ENCODE results near the gene ARRB2.
A peak's percentile ranks its signal among the peaks of the same experiment; 100 is the strongest.
"Not testable (repeated sequence)": the region's sequence is repeated elsewhere in the genome, so short reads cannot be mapped to it uniquely, and the experiment has no call there.

Gene ARRB2

GRCh38 chr17:4696437-4696805 is 14.0 kb upstream of the ARRB2 start:
- H3K9me3 ChIP-seq (ENCODE audit: low read length) = no peaks in the 10 kb centered on the region
- H3K79me2 ChIP-seq (ENCODE audit: insufficient read depth, low read length) = peaks cover 50% of the 10 kb centered on the region
- no peaks in the 10 kb centered on the region for H3K9me2 ChIP-seq (ENCODE audit: low read depth, low read length)
- no peak overlapping the region; the same call in 1 of the 2 replicates for H3K9ac ChIP-seq (ENCODE audit: low read length)
- no peak overlapping the region for H2AFZ ChIP-seq (ENCODE audit: low read length)
- H3K4me3 ChIP-seq (ENCODE audit: low read depth, low read length, poor library complexity, severe bottlenecking) = peak overlapping the region; percentile 15
- peak overlapping the region; percentile 47 for H3K4me2 ChIP-seq (ENCODE audit: low read length)
- H3K27ac ChIP-seq (ENCODE audit: low read depth, low read length, poor library complexity, severe bottlenecking) = peak overlapping the region; percentile 41
- TF ChIP-seq EZH2 (IDR thresholded peaks at IDR 0.05; ENCODE audit: borderline replicate concordance, low read length) = no peak
- no peak for TF ChIP-seq CTCF (IDR thresholded peaks at IDR 0.05; ENCODE audit: low read length)
- peaks cover 22% of the 10 kb centered on the region for H3K4me1 ChIP-seq (ENCODE audit: insufficient read depth, low read length, severe bottlenecking)
- no peaks in the 10 kb centered on the region for H3K27me3 ChIP-seq (ENCODE audit: insufficient read depth, low read length)
- no peaks in the 10 kb centered on the region for H4K20me1 ChIP-seq (ENCODE audit: insufficient read depth, low read length)
- no peaks in the 10 kb centered on the region for H3F3A ChIP-seq (ENCODE audit: insufficient read depth, low read length)
- H3K36me3 ChIP-seq (ENCODE audit: insufficient read depth, low read length) = peaks cover 32% of the 10 kb centered on the region

- H3K27me3 ChIP-seq (ENCODE audit: insufficient read depth, low read length); H3K4me2 ChIP-seq (ENCODE audit: low read length); H3K4me3 ChIP-seq (ENCODE audit: low read depth, low read length, poor library complexity, severe bottlenecking); H3K9me2 ChIP-seq (ENCODE audit: low read depth, low read length); H4K20me1 ChIP-seq (ENCODE audit: insufficient read depth, low read length); H3F3A ChIP-seq (ENCODE audit: insufficient read depth, low read length); H3K9me3 ChIP-seq (ENCODE audit: low read length); H3K27ac ChIP-seq (ENCODE audit: low read depth, low read length, poor library complexity, severe bottlenecking); H3K9ac ChIP-seq (ENCODE audit: low read length); H2AFZ ChIP-seq (ENCODE audit: low read length): not testable (repeated sequence)
- Histone ChIP-seq H3K4me1 (ENCODE audit: insufficient read depth, low read length, severe bottlenecking) (peaks cover 42% of the 10 kb centered on the region), H3K79me2 (ENCODE audit: insufficient read depth, low read length) (peaks cover 53% of the 10 kb centered on the region), H3K36me3 (ENCODE audit: insufficient read depth, low read length) (peaks cover 20% of the 10 kb centered on the region)
These were observed 10.9 kb upstream of the ARRB2 start for GRCh38 chr17:4699401-4700056.

- Histone ChIP-seq H3K4me2 (ENCODE audit: low read length) (peak overlapping the region; percentile 17; the same call in 1 of the 2 replicates), H3K27ac (ENCODE audit: low read depth, low read length, poor library complexity, severe bottlenecking) (no peak overlapping the region), H3K27me3 (ENCODE audit: insufficient read depth, low read length) (no peaks in the 10 kb centered on the region), H2AFZ (ENCODE audit: low read length) (no peak overlapping the region), H3K4me1 (ENCODE audit: insufficient read depth, low read length, severe bottlenecking) (peaks cover 49% of the 10 kb centered on the region), H3K9me3 (ENCODE audit: low read length) (no peaks in the 10 kb centered on the region), H3K36me3 (ENCODE audit: insufficient read depth, low read length) (peaks cover 16% of the 10 kb centered on the region; the same call in 1 of the 2 replicates), H3K9ac (ENCODE audit: low read length) (no peak overlapping the region), H3K9me2 (ENCODE audit: low read depth, low read length) (no peaks in the 10 kb centered on the region), H4K20me1 (ENCODE audit: insufficient read depth, low read length) (no peaks in the 10 kb centered on the region), H3F3A (ENCODE audit: insufficient read depth, low read length) (no peaks in the 10 kb centered on the region), H3K4me3 (ENCODE audit: low read depth, low read length, poor library complexity, severe bottlenecking) (no peak overlapping the region), H3K79me2 (ENCODE audit: insufficient read depth, low read length) (peaks cover 41% of the 10 kb centered on the region)
- TF ChIP-seq CTCF (IDR thresholded peaks at IDR 0.05; ENCODE audit: low read length) = no peak
- TF ChIP-seq EZH2 (IDR thresholded peaks at IDR 0.05; ENCODE audit: borderline replicate concordance, low read length) = no peak
These were observed 9.3 kb upstream of the ARRB2 start for GRCh38 chr17:4701116-4701515.

GRCh38 chr17:4703330-4703691 is 7.1 kb upstream of the ARRB2 start:
- Histone ChIP-seq H3K4me2 (ENCODE audit: low read length) (peak overlapping the region; percentile 100), H3K4me1 (ENCODE audit: insufficient read depth, low read length, severe bottlenecking) (peaks cover 33% of the 10 kb centered on the region), H3K9me3 (ENCODE audit: low read length) (no peaks in the 10 kb centered on the region), H2AFZ (ENCODE audit: low read length) (no peak overlapping the region), H3K79me2 (ENCODE audit: insufficient read depth, low read length) (peaks cover 36% of the 10 kb centered on the region), H3K36me3 (ENCODE audit: insufficient read depth, low read length) (peaks cover 5% of the 10 kb centered on the region; the same call in 1 of the 2 replicates), H3K27ac (ENCODE audit: low read depth, low read length, poor library complexity, severe bottlenecking) (peak overlapping the region; percentile 51), H4K20me1 (ENCODE audit: insufficient read depth, low read length) (no peaks in the 10 kb centered on the region), H3F3A (ENCODE audit: insufficient read depth, low read length) (no peaks in the 10 kb centered on the region), H3K4me3 (ENCODE audit: low read depth, low read length, poor library complexity, severe bottlenecking) (peak overlapping the region; percentile 96), H3K9ac (ENCODE audit: low read length) (peak overlapping the region; percentile 90), H3K27me3 (ENCODE audit: insufficient read depth, low read length) (no peaks in the 10 kb centered on the region), H3K9me2 (ENCODE audit: low read depth, low read length) (no peaks in the 10 kb centered on the region)
- no peak for TF ChIP-seq CTCF (IDR thresholded peaks at IDR 0.05; ENCODE audit: low read length)
- TF ChIP-seq EZH2 (IDR thresholded peaks at IDR 0.05; ENCODE audit: borderline replicate concordance, low read length) = no peak

- H2AFZ ChIP-seq (ENCODE audit: low read length); H3K36me3 ChIP-seq (ENCODE audit: insufficient read depth, low read length); H3F3A ChIP-seq (ENCODE audit: insufficient read depth, low read length); H4K20me1 ChIP-seq (ENCODE audit: insufficient read depth, low read length); H3K27me3 ChIP-seq (ENCODE audit: insufficient read depth, low read length); H3K9me2 ChIP-seq (ENCODE audit: low read depth, low read length); H3K9me3 ChIP-seq (ENCODE audit: low read length): not testable (repeated sequence)
- Histone ChIP-seq H3K79me2 (ENCODE audit: insufficient read depth, low read length) (peaks cover 32% of the 10 kb centered on the region), H3K4me2 (ENCODE audit: low read length) (peak overlapping the region; percentile 100), H3K9ac (ENCODE audit: low read length) (peak overlapping the region; percentile 90), H3K4me3 (ENCODE audit: low read depth, low read length, poor library complexity, severe bottlenecking) (peak overlapping the region; percentile 96), H3K27ac (ENCODE audit: low read depth, low read length, poor library complexity, severe bottlenecking) (peak overlapping the region; percentile 51), H3K4me1 (ENCODE audit: insufficient read depth, low read length, severe bottlenecking) (peaks cover 33% of the 10 kb centered on the region)
These were observed 5.9 kb upstream of the ARRB2 start for GRCh38 chr17:4704574-4704907.

Data from OCI-LY1 (cell line).